ENCODE data around the gene TRIM9. TPM values are rescaled to one million over a fixed set of nuclear protein-coding genes. Genes with fewer than 3 reads are reported as not detected.
"Not testable (repeated sequence)": the region's sequence is repeated elsewhere in the genome, so short reads cannot be mapped to it uniquely, and the experiment has no call there.

TRIM9 gene
- total RNA-seq, 1 experiment from 2014 or later, result 2.0 TPM

GRCh38 chr14:50967103-50967502 is 127.8 kb downstream of the TRIM9 start:
- no peak for DNase-seq (ENCODE audit: low read depth)

GRCh38 chr14:50964683-50965390 is 130.1 kb downstream of the TRIM9 start:
- peak; percentile 91 for DNase-seq (ENCODE audit: low read depth)

GRCh38 chr14:50963919-50964318 is 131.0 kb downstream of the TRIM9 start:
- DNase-seq (ENCODE audit: low read depth), result no peak

GRCh38 chr14:50961605-50962221 is 133.2 kb downstream of the TRIM9 start:
- peak; percentile 97 for DNase-seq (ENCODE audit: low read depth)

- no peak for DNase-seq (ENCODE audit: low read depth)
Observed at GRCh38 chr14:50957296-50957695, 137.6 kb downstream of the TRIM9 start.

- not testable (repeated sequence) for DNase-seq (ENCODE audit: low read depth)
Observed at GRCh38 chr14:50956421-50956820, 138.5 kb downstream of the TRIM9 start.

- DNase-seq (ENCODE audit: low read depth), result peak; percentile 97
Observed at GRCh38 chr14:50955373-50956043, 139.4 kb downstream of the TRIM9 start.

GRCh38 chr14:50954811-50955372 is 140.0 kb downstream of the TRIM9 start:
- peak; percentile 73 for DNase-seq (ENCODE audit: low read depth)

- no peak for DNase-seq (ENCODE audit: low read depth)
Observed at GRCh38 chr14:50953502-50953901, 141.4 kb downstream of the TRIM9 start.

- no peak for DNase-seq (ENCODE audit: low read depth)
Observed at GRCh38 chr14:50951032-50951431, 143.9 kb downstream of the TRIM9 start.

GRCh38 chr14:50948205-50948604 is 146.7 kb downstream of the TRIM9 start:
- no peak for DNase-seq (ENCODE audit: low read depth)

GRCh38 chr14:50947446-50947845 is 147.5 kb downstream of the TRIM9 start:
- no peak for DNase-seq (ENCODE audit: low read depth)

GRCh38 chr14:50946234-50946935 is 148.5 kb downstream of the TRIM9 start:
- no peak for DNase-seq (ENCODE audit: low read depth)

GRCh38 chr14:50944647-50945413 is 150.1 kb downstream of the TRIM9 start:
- DNase-seq (ENCODE audit: low read depth), result peak; percentile 74

GRCh38 chr14:50943943-50944646 is 150.8 kb downstream of the TRIM9 start, which contains the start of gene PYGL:
PYGL (minus strand) TSS chr14:50944483; CDS start chr14:50944403, 80 bp downstream.
- DNase-seq (ENCODE audit: low read depth), result peak; percentile 74

GRCh38 chr14:50943261-50943942 is 151.5 kb downstream of the TRIM9 start:
- DNase-seq (ENCODE audit: low read depth), result peak; percentile 60

- DNase-seq (ENCODE audit: low read depth), result not testable (repeated sequence)
Observed at GRCh38 chr14:50941638-50942037, 153.3 kb downstream of the TRIM9 start.

GRCh38 chr14:50941151-50941550 is 153.8 kb downstream of the TRIM9 start:
- peak; percentile 92 for DNase-seq (ENCODE audit: low read depth)

- DNase-seq (ENCODE audit: low read depth), result no peak
Observed at GRCh38 chr14:50937800-50938199, 157.1 kb downstream of the TRIM9 start.

- peak; percentile 62 for DNase-seq (ENCODE audit: low read depth)
Observed at GRCh38 chr14:50937325-50937724, 157.6 kb downstream of the TRIM9 start.

All from M059J (cell line).